ENCODE measurements around the gene AVPR2.

GRCh38 chrX:153917869-153918268, 13.4 kb downstream of the AVPR2 start:
- TF ChIP-seq CREB1 (IDR thresholded peaks at IDR 0.05; ENCODE audit: low read depth), result no peak
- no peak for TF ChIP-seq USF1 (IDR thresholded peaks at IDR 0.05)
- TF ChIP-seq MAX (IDR thresholded peaks at IDR 0.05), result no peak
- no peak for TF ChIP-seq EGR1 (IDR thresholded peaks at IDR 0.05)
- TF ChIP-seq CEBPB (IDR thresholded peaks at IDR 0.05), result no peak
- no peak for TF ChIP-seq EP300 (IDR thresholded peaks at IDR 0.05; ENCODE audit: borderline replicate concordance)
- TF ChIP-seq TEAD4 (IDR thresholded peaks at IDR 0.05), result no peak
- TF ChIP-seq FOXM1 (IDR thresholded peaks at IDR 0.05; ENCODE audit: borderline replicate concordance, low read depth), result no peak

Measured in Ishikawa (cell line).